Choroid plexus epithelial cell (primary cell): ENCODE results near the gene ANKRD27.
"Not testable (repeated sequence)": the region's sequence is repeated elsewhere in the genome, so short reads cannot be mapped to it uniquely, and the experiment has no call there.

Experiments used
- DNase-seq: peaks from one replicate; pipeline ENCODE4 v3.0.0-alpha.2; 2010; ENCODE audit warnings: low read depth
- H3K4me3 ChIP-seq: 2 replicates; pipeline ENCODE4 v1.5.1; 2011; ENCODE audit warnings: low read depth, mild to moderate bottlenecking, control low read depth, low read length, moderate library complexity
- CTCF ChIP-seq: conservative IDR thresholded peaks from 2 replicates; pipeline ENCODE4 v1.5.1; 2011; ENCODE audit warnings: low read depth, mild to moderate bottlenecking, control low read depth, inconsistent platforms, low read length, moderate library complexity

The ANKRD27 gene

GRCh38 chr19:32674931-32675719, at the start of gene ANKRD27:
Gene ANKRD27, minus strand, starts transcription at chr19:32675180. Its CDS starts 16,165 bp downstream, at chr19:32659015.
- H3K4me3 ChIP-seq: peak within 1 kb of the TSS; percentile 96
- DNase-seq: peak; percentile 98
- no peak for TF ChIP-seq CTCF

DNA sequence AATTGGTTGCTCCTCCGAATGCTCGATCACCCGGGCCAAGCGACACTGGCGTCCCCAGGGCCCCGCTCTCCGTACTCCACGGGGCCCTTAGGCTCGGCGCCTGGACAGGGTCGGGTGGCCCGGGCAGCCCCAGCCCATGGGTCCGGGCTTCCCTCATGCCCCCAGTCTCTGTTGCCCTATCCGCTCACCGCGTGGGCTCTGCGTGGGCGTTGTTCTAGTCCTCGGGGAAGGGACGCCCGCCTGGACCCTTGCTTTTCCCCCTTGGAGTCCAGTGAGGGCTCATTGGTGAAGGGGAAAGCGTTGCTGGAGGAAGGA, 45.9 kb upstream of the ANKRD27 start:
- TF ChIP-seq CTCF: no peak
- no peak overlapping the region for H3K4me3 ChIP-seq
- no peak for DNase-seq

DNA sequence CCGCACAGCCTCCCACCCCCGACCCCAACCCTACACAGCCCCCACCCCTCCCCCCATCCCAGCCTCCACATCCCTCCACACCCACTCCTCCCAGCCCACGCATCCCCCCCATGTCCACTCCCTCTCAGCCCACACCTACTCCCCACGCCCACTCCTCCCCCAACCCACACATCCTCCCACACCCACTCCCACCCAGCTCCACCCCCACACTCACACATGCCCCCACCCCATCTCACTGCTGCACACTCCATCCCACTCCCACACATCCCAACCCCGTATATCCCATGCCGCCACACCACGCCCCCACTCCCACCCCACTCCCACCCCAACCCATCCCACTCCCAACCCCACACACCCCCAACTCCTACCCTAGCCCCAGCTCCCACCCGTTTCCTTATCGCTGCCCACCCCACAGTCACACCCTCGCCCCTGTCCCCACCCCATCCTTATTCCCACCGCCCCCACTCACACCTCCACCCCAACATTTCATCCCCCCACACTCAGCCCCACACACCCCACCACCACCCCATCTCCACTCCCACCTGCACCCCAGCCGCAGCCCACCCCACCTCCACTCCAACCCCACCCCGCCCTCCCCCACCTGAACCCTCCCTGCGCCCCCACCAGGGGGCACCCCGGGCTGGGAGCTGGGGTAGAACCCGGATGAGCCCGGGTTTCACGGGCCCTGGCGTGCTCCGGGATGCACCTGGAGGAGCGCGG, 45.4 kb upstream of the ANKRD27 start:
- no peak for DNase-seq
- H3K4me3 ChIP-seq: no peak overlapping the region
- TF ChIP-seq CTCF: no peak

- DNase-seq: peak; percentile 6
- no peak for TF ChIP-seq CTCF
Measured at GRCh38 chr19:32719611-32720059, 44.7 kb upstream of the ANKRD27 start, which contains the start of gene TDRD12. Gene TDRD12, plus strand, starts transcription at chr19:32719767. Its CDS starts 306 bp downstream, at chr19:32720073.

GRCh38 chr19:32718286-32718685, 43.3 kb upstream of the ANKRD27 start:
- DNase-seq: no peak
- H3K4me3 ChIP-seq: no peak overlapping the region
- no peak for TF ChIP-seq CTCF

More at GRCh38 chr19:32719611-32720059, 44.7 kb upstream of the ANKRD27 start, which contains the start of gene TDRD12:
- H3K4me3 ChIP-seq: no peak within 1 kb of the TSS

DNA sequence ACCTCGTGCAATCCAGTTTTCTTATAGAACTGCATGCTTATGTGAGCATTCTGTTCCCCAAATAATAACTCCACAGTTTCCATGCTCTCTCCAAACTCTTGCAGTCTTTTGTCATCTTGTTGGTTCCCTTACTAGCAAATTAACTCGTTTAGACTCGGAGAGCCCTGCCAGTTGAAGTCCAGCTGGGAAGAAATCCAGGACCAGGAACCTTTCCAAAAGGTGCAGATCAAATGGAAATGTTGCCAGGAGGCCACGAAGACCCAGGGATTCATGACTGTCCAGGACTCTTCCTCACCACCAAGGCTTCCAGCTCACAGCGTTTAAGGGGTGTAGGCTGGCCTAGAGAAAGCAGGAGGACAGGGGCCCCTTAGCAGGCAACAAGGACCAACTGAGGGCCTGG, 42.5 kb upstream of the ANKRD27 start:
- no peak overlapping the region for H3K4me3 ChIP-seq
- no peak for DNase-seq
- TF ChIP-seq CTCF: no peak

- DNase-seq, H3K4me3 ChIP-seq: not testable (repeated sequence)
Measured at GRCh38 chr19:32716203-32716602, 41.2 kb upstream of the ANKRD27 start.
